GM21723 (cell line): ENCODE measurements around the gene SRRM3.
"Not testable (repeated sequence)": the region's sequence is repeated elsewhere in the genome, so short reads cannot be mapped to it uniquely, and the experiment has no call there.

Experiments
- ATAC-seq: cut with Tn5 transposase; IDR thresholded peaks from one replicate; pipeline ENCODE4 v1.9.1; 2021; ENCODE audit warnings: mild to moderate bottlenecking, moderate library complexity; ENCODE audit not compliant: unreplicated experiment

SRRM3 gene

DNA sequence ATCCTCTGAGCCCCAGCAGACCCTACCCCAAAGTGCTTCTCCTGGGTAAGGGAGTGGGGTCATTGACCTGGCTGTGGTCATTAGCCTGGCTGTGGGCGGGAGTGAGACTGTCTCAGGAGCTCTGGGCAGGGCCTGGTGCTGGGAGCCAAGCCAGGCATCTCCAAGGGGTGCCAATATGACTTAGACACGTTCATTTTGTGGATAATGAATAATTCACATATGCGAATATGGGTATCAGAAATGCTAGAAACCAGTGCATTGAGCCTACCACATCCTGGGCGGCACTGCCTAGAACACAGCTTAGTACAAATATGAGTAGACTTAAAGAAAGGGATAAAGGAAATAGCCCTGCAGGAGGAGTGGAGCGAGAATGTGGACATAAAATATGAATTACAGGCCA is 14.4 kb upstream of the SRRM3 start:
- no peak for ATAC-seq

DNA sequence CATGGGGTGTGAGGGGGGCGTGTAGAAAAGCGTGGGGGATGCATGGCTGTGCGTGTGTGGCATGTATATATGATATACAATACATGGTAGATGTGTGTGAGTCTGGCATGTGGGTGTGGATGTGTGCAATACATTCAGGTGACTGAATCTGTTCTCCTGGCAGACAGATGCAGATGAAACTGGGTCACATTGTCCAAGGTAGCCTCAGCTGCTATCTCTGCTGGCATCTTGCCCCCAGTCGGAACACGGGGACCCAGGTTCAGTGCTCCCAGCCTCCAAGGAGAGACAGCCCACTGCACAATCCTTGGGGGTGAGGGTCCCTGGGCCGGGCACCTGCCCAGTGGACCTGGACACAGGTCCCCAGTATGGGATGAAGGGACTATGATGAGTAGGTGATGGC is 12.4 kb upstream of the SRRM3 start:
- ATAC-seq, result no peak

DNA sequence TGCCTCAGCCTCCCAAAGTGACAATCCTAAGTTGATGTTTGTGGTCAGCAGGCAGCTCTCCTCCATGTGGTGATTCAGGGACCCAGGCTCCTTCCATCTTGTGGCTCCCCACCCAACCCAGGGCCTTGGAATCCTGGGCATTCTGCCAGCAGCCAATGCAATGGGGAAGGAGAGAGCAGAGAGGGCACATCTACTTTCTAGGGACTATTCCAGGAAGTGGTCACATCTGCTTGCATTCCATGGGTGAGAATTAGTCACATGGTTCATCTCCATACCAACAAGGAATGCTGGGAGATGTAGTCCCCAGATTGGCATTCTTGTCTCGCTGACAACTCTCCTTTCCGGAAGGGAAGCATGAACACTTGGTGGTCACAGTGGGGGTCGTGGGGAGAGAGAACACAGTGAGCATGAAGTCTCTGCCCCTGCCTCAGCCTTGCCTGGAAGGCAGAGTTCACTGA is 9.9 kb upstream of the SRRM3 start:
- no peak for ATAC-seq

DNA sequence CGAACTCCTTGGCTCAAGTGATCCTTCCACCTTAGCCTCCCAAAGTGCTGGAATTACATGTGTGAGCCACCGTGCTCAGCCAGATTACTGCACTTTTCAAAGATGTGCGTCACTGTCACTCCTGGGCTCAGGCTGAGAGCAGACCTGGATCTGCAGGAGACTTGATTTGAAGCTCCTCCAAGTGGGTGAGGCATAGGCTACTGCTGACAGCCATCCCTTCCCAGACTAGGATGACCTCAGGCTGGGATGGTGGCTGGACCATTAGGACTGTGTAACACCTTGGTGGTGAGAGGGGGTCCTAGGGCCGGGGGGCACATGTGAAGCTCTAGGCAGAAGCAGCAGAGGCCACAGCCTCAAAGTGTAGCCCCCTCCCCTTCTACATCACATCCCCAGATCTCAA is 8.2 kb upstream of the SRRM3 start:
- no peak for ATAC-seq

DNA sequence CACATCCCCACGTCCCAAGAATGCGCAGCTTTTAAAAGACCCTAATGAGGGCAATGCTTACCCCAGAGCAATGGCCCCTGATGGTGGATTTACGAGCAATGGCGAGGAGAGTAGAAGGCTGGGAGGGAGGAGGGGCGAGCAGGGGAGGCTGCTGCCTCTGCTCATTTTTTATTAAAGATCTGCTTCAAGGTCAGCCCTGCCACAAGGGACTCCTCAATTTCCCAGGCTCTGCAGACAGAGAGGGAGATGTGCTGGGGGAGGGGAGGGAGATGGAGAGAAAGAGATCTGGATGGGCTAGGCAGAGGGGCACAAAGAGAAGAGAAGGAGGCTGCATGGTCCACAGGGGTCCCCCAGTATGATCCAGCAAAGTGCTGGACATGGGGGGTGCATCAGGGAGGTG is 7.8 kb upstream of the SRRM3 start:
- ATAC-seq, result no peak

DNA sequence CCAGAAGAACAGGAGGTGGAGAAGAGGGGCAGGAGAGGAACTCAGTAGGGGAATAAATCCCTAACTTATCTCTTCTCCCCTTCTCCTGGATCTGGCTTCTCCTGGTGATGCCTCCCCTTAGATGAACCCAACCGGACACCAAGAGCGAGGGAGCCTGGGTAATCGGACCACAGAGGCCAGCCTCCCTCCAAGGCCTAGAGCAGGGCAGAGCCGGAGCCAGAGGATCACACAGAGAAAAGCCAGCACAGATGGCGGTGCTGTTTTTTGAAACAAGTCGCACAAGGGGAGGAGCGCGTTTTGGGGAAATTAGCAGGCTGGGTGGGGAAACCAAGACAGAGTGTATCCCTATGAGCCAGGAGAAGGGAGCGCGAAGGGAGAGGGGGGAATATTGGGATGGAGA is 4.9 kb upstream of the SRRM3 start:
- ATAC-seq, result no peak

DNA sequence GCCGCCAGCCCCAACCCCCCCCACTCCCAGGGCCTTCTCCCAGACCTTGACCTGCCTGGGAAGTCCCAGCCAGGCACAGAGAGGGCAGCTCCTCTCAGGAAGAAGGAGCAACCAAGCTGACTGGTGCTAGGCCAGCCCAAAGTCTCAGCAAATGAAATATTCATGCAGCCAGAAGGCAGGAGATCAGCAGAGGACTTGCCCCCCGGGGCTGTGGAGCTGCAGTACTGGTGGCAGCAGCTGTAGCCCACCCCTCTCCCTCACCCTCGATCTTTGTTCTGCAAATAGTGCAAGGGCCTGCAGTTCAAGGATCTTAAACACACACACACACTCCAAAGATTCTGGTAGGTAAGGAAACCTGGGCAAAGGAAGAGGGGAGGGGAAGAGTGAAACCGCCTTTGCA is 3.5 kb upstream of the SRRM3 start:
- no peak for ATAC-seq

DNA sequence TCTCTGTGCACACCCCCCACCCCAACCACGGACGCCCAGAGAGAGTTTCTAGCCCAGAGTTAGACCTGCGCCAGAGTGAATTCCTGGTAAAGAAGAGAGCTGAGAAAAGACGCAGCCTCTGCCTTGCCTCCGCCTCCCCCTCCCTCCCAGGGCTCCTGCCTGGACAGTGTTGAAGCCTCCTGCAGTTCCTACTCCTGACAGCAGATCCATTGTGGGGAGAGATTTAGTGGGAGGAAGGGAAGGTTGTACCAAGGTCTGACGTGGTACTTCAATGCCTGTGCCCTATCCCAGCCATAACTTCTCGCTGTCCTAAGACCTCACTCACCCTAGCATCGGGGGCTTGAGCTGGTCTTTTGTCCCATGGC is 952 bp downstream of the SRRM3 start:
- no peak for ATAC-seq

DNA sequence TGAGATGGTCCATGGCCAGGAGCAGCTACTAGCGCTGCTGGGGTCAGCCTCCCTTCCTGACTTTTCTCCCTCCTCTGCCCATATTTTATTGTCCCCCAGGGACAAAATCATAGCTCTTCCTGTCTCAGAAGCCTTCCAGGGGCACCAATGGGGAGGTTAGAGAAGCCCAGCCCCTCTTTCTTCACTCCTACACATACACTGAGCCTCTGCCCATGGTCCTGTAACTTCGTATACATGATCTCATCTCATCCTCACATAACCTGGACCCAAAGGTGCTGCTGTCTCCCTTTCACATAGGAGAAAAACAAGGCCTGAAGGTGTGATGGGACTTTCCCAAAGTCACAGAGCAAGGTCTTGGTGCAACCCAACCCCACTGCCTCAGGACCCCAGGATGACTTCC is 2.5 kb downstream of the SRRM3 start:
- no peak for ATAC-seq

DNA sequence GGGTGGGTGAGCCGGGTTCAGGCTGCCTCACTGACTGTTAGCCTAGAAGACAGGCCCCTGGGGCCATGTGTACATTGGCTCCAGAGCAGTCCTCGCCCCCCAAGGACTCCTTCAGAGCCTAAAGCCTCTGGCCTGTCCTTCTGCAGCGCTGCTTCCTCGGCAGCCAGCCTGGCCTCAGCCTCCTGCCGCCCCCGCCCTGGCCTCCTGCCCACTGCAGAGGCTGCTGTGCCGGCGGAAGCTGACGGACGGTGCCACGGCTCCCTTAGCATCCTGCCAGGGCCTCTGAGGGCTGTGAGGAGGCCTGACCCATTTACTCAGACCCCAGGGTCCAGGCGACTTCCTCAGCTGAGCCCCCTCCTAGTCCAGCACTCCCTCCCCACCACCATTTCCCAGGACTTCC is 4.9 kb downstream of the SRRM3 start:
- no peak for ATAC-seq

DNA sequence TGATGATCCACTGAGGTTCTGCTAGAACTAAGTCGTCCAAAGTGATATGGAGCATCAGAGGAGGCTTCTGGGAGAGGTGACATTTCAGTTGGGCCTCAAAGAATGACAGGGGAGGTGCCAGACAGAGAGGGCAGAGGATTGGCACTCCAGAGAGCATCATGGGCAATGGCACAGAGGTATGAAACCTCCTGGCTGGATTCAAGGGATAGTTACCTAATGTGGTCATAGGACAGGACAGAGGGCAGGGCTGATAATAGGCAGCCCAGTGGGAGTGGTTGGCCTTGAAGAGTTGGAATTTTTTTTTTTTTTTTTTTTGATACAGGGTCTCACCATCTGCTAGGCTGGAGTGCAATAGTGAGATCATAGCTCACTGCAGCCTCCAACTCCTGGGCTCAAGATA is 7.6 kb downstream of the SRRM3 start:
- no peak for ATAC-seq

DNA sequence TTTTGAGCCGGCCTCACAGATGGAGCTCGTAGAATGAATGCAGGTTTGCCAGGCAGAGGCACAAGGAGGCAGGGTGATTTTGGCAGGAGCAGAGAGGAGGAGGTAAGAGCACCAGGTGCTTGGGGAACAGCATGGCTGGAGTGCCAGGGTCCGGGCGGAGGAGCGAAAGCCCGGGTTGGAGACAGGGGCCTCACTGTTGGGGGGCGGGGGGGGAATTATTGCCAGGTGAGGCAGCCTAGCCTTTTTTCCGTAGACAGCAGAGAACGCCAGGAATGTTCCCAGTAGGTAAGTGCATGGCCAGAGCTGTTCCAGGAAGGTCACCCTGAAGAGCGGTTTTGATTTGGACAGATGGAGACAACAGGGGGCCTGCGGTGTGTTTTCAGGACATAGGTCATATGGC is 9.5 kb downstream of the SRRM3 start:
- ATAC-seq, result no peak

DNA sequence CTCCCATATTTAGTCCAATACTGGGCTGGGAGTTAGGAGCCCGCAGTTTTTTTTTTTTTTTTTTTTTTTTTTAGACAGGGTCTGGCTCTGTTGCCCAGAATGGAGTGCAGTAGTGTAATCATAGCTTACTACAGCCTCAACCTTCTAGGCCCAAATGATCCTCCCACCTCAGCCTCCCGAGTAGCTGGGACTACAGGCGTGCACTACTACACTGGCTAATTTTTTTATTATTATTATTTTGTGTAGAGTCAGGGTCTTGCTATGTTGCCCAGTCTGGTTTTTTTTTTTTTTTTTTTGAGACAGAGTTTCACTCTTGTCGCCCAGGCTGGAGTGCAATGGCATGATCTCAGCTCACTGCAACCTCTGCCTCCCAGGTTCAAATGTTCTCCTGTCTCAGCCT is 13.7 kb downstream of the SRRM3 start:
- not testable (repeated sequence) for ATAC-seq

DNA sequence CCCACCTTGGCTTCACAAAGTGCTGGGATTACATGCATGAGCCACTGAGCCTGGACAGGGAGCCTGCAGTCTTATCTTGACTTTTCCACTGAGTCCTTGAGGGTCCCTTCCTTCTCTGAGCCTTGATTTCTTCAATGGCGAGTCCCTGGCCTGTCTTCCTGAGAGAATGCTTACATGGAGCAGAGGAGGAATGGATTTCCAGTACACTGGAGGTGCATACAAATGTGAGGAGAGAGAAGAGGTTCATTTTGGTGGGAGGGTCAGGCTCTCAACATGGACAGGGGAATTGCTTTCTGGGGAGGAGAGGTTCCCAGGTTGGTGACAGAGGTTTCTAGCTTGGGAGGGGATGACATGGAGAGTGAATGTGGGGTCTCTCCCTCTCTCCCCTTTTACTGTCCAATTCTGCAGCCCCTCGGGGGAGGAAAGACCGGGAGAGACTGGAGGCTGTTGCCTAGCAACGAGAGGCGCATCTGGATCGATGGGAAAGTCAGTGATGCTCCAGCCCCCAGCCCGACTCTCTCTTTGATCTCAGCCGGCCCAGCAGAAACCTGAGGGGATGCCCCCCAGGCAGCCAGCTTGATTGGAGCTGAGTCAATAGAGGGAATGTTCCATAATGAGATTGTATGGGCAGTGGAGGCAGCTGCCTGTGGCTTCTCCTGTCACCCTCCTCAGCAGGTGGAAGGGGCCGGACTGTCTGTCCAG is 14.8 kb downstream of the SRRM3 start:
- ATAC-seq, result no peak

DNA sequence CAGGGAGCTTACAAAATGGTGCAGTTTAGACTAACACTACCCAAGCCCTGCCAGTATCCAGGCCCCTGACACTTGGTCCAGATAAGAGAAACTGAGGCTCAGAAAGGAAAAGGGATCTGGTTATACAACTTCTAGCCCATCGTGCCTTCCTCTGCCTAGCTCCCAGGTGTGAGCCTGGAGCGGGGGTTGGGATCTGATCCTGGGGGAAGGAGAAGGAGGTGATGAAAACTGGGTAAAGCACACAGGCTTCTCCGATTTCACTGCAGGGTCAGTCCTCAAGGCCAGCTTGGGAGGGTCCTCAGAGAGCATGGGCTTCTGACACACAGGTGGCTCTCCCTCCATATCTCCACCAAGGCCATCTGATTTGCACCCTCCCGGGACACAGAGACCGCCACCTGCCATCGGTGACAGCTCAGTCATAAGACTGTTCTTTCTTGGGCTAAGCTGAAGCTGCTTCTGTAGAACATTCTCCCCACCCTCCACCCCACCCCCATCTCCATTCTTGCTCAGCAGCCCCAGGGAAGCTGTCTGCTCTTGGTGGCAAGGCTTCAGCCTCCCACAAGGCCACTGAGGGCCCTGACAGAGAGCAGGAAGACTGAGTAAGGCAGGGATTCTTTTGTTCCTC is 16.4 kb downstream of the SRRM3 start:
- no peak for ATAC-seq

DNA sequence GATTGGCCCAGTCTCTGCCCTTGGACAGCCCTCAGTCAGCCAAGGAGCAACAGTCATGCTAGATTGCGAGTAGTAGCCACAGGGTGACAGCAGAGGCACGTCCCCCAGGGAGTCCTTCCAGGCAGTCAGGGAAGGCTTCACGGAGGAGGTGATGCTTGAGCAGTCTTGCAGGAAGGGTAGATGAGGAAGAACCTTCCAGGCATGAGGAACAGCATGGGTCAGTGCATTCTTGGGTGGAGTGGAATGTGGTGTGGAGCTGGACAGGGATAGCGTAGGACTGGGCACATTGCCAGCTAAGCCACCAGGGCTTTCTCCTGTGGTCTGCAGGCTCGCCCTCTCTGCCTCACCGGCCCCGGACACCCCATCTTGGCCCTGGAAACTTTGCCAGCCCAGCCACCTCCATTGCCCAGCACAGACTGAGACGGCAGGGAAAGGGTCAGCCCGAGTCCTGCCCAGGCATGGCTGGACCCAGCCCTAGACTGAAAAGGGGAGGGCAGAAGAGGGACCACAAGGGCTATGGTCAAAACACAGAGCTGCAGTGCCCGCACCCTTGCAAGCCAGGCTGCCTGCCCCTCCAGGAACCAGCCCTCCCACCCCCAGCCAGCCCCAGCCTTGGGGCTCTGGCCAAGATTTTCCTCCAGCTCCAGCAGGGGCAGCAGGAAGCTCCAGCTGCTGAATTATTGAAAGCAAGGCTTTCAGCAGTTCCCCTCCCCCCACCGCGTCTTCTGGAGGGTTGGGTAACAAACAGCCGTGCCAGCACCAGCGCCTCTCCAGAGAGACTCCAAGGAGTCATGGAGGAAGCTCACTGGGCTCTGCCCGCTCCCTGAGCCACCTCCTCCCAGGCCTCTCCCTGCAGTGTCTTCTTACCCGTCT is 18.7 kb downstream of the SRRM3 start:
- no peak for ATAC-seq

DNA sequence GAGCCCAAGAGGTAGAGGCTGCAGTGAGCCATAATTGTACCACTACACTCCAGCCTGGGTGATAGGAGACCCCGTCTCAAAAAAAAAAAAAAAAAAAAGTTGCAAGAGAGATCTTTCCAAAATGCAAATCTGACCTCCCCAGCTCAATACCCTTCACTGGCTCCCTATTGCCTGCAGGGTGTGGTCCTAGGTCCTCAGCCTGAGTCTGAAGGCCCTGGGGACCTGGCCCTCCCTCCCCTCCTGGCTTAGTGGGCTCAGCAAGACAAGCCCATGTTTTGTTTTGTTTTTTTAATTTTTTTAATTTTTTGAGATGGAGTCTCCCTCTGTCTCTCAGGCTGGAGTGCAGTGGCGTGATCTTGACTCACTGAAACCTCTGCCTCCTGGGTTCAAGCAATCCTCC is 20.6 kb downstream of the SRRM3 start:
- ATAC-seq, result no peak

DNA sequence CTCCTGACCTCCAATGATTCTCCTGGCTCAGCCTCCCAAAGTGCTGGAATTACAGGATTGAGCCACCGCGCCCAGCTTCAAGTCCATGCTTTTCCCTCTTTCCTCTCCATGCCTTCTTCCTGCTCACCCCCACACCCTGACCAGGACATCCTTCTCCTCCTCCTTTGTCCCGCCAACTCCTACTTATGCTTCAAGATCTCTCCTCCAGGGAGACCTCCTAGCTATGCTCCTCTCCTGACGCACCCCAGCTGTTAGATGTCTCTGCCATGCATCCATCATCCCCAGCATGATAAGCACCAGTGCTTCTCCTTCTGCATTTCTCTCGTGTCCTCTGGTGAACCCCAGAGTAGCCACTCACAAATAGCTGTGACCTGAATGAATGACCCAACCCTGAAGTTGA is 21.1 kb downstream of the SRRM3 start:
- ATAC-seq, result no peak

DNA sequence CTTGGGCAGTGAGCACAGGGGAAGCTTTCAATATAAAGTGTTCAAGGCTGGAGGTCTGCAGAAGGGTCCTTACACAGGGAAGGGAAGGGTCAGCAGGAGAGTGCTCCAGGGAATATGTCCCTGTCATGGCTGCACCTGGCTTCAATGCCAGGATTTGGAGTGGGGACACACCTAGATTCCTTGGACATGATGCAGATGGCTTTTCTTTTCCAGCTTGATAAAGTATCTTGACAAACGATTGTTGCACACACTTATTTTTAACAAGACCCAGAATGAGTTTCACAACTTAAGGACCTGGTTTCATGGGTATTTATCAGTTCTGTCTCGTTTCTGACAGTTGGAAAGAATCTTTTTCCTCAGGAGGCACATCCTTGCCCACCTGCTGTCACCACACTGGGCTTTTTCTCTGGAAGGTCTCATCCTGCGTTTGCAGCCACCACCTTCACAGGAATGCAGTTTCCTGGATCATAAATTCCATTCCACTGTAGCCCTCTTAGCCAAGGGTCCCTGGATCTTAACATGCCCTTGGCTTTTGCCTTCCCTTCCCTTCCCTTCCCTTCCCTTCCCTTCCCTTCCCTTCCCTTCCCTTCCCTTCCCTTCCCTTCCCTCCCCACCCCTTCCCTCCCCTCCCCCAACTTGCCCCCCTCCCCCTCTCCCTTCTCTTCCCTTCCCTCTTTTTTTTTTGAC is 21.7 kb downstream of the SRRM3 start:
- ATAC-seq, result no peak

DNA sequence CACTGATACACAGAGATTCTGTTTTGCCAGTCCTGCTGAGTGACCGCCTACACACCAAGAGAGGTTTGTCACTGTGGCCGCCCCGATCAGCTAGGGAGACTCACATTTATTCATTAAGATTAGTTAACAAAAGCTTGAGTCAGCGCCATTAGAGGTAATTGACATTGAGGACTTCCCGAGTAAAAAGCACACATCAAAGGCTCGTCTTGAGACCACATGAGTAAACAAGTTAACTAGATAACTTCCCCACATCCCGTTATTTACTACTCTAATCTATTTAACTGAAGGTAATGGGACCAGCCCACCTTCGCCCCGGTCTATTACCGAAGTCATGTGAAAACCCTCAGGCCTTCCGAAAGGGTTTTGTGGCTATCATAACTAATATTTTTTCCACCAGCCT is 23.0 kb downstream of the SRRM3 start:
- ATAC-seq, result no peak

DNA sequence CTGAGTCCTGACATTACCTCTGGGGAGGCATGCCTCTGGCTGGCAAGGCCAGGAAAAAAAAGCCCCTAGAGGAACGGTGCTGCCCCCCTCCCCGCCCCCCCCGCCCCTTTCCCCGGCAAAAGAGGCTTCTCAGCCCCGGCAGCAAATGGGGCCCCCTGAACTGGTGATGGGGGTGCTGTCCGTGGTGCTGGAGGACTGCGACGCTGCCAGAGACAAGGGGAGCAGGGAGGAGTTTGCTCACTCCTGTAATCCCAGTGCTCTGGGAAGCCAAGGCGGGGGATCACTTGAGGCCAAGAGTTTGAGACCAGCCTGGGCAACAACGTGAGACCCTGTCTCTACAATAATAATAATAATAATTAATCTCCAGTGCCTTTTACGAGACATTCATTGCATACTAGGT is 23.7 kb downstream of the SRRM3 start:
- ATAC-seq, result no peak
